Spleen (tissue), 7 donors: ENCODE data around the gene NFS1.

Experiments used
- CTCF ChIP-seq, 11 experiments: fragments of 200-600 bp in 7 of 11; fragments of 450-650 bp in 4 of 11; sonication (generic) in 4 of 11; IDR thresholded peaks in 8 of 11; conservative IDR thresholded peaks in 3 of 11; 1 replicate in 7 of 11; 2 replicates in 4 of 11; pipeline versions ENCODE4 v1.4.0 to v1.8.0; 2016 to 2021; ENCODE audit warnings: antibody characterized with exemption in 11 of 11, inconsistent platforms in 4 of 11, mild to moderate bottlenecking in 1 of 11
- POLR2A ChIP-seq, 3 donors: fragments of 450-650 bp; IDR thresholded peaks; one replicate each; pipeline ENCODE4 v1.5.1; 2017; ENCODE audit warnings: antibody characterized with exemption in 3 of 3, mild to moderate bottlenecking in 1 of 3
- POLR2AphosphoS5 ChIP-seq, 3 donors: sonication (generic); formaldehyde crosslinking; IDR thresholded peaks; one replicate each; pipeline ENCODE4 v1.5.1; 2017; ENCODE audit warnings: antibody characterized with exemption in 3 of 3
- donor health status: DM: no; HTN: no; CAD: no; lungs with moderate emphysema.
- donor health status: DM: no; HTN: no; CAD: no.
- donor health status: DM: no; HTN: no; CAD: no.

GRCh38 chr20:35664466-35665206 lies 34.5 kb downstream of the NFS1 start, which contains the start of the genes CPNE1 and RBM12:
- TF ChIP-seq POLR2A (IDR thresholded peaks at IDR 0.05) (peak; percentile 34 to 73 (median 35)), CTCF (IDR thresholded peaks at IDR 0.05 in 8 of 11, conservative IDR thresholded peaks at IDR 0.05 in 3 of 11) (peak in 7 of 11 experiments; percentile 7 to 23 (median 18)), POLR2AphosphoS5 (IDR thresholded peaks at IDR 0.05) (peak; percentile 98 to 99 (median 98))
